ENCODE results near the gene NOX3.

Gene NOX3

GRCh38 chr6:155498370-155498769 is 42.7 kb upstream of the NOX3 start:
- peak; percentile 29 for TF ChIP-seq CTCF (IDR thresholded peaks at IDR 0.05; ENCODE audit: poor library complexity, severe bottlenecking)

DNA sequence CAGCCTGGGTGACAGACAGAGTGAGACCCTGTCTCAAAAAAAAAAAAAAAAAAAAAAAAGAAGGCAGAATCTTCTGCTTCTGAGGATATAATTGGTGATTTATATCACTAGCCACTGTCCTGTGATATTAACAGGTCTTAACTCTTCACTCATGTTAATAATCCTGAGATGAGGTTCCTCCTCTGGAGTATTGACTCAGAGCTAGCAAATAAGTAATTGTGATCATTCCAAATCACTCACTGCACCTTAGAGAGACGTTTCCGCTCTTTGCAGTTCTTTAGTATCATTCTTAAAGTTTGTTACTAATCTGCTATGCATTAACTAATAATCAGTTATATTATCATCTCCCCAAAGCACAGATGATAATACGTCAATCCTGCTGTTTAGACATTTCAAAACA is 41.6 kb upstream of the NOX3 start:
- Histone ChIP-seq H3K27me3 (ENCODE audit: insufficient read depth, poor library complexity, severe bottlenecking) (no peaks in the 10 kb centered on the region), H3K9me3 (ENCODE audit: severe bottlenecking) (no peaks in the 10 kb centered on the region), H3K36me3 (ENCODE audit: low read depth) (no peaks in the 10 kb centered on the region), H3K4me3 (ENCODE audit: severe bottlenecking) (no peak overlapping the region), H3K27ac (ENCODE audit: poor library complexity, severe bottlenecking) (no peak overlapping the region), H3K4me1 (ENCODE audit: insufficient read depth, poor library complexity, severe bottlenecking) (peaks cover 20% of the 10 kb centered on the region)
- no peak for DNase-seq (ENCODE audit: low spot score)
- ATAC-seq (ENCODE audit: low read depth) = no peak
- no peak for TF ChIP-seq CTCF (IDR thresholded peaks at IDR 0.05; ENCODE audit: poor library complexity, severe bottlenecking)

More at GRCh38 chr6:155498370-155498769, 42.7 kb upstream of the NOX3 start:
- ATAC-seq (ENCODE audit: low read depth) (no peak), DNase-seq (ENCODE audit: low spot score) (no peak)
- no peak overlapping the region for H3K4me3 ChIP-seq (ENCODE audit: severe bottlenecking)
- H3K27ac ChIP-seq (ENCODE audit: poor library complexity, severe bottlenecking) = no peak overlapping the region
- no peaks in the 10 kb centered on the region for H3K27me3 ChIP-seq (ENCODE audit: insufficient read depth, poor library complexity, severe bottlenecking)
- H3K36me3 ChIP-seq (ENCODE audit: low read depth) = no peaks in the 10 kb centered on the region
- no peaks in the 10 kb centered on the region for H3K9me3 ChIP-seq (ENCODE audit: severe bottlenecking)
- peaks cover 13% of the 10 kb centered on the region for H3K4me1 ChIP-seq (ENCODE audit: insufficient read depth, poor library complexity, severe bottlenecking)

GRCh38 chr6:155495011-155495768 is 39.6 kb upstream of the NOX3 start:
- Histone ChIP-seq H3K36me3 (ENCODE audit: low read depth) (no peaks in the 10 kb centered on the region), H3K27me3 (ENCODE audit: insufficient read depth, poor library complexity, severe bottlenecking) (no peaks in the 10 kb centered on the region), H3K4me3 (ENCODE audit: severe bottlenecking) (no peak overlapping the region), H3K9me3 (ENCODE audit: severe bottlenecking) (no peaks in the 10 kb centered on the region), H3K27ac (ENCODE audit: poor library complexity, severe bottlenecking) (peak overlapping the region; percentile 96), H3K4me1 (ENCODE audit: insufficient read depth, poor library complexity, severe bottlenecking) (peaks cover 35% of the 10 kb centered on the region)
- DNase-seq (ENCODE audit: low spot score) (no peak), ATAC-seq (ENCODE audit: low read depth) (no peak)
- TF ChIP-seq CTCF (IDR thresholded peaks at IDR 0.05; ENCODE audit: poor library complexity, severe bottlenecking) = no peak

- ATAC-seq (ENCODE audit: low read depth) (peak; percentile 94), DNase-seq (ENCODE audit: low spot score) (peak; percentile 70)
- Histone ChIP-seq H3K9me3 (ENCODE audit: severe bottlenecking) (no peaks in the 10 kb centered on the region), H3K36me3 (ENCODE audit: low read depth) (no peaks in the 10 kb centered on the region), H3K4me1 (ENCODE audit: insufficient read depth, poor library complexity, severe bottlenecking) (peaks cover 35% of the 10 kb centered on the region), H3K4me3 (ENCODE audit: severe bottlenecking) (no peak overlapping the region), H3K27me3 (ENCODE audit: insufficient read depth, poor library complexity, severe bottlenecking) (no peaks in the 10 kb centered on the region), H3K27ac (ENCODE audit: poor library complexity, severe bottlenecking) (peak overlapping the region; percentile 96)
- no peak for TF ChIP-seq CTCF (IDR thresholded peaks at IDR 0.05; ENCODE audit: poor library complexity, severe bottlenecking)
Measured at GRCh38 chr6:155493694-155494143, 38.1 kb upstream of the NOX3 start.
